Activated T-cell treated with anti-CD3 and anti-CD28 coated beads, Interleukin-2, amount 50 U/mL, for 48 hours (primary cell): ENCODE results near the gene ADGRG2.
"Not testable (repeated sequence)": the region's sequence is repeated elsewhere in the genome, so short reads cannot be mapped to it uniquely, and the experiment has no call there.

Experiments
- DNase-seq, 2 experiments: peaks; one replicate each; pipeline ENCODE4 v3.0.0-alpha.2; 2020

ADGRG2 gene

DNA sequence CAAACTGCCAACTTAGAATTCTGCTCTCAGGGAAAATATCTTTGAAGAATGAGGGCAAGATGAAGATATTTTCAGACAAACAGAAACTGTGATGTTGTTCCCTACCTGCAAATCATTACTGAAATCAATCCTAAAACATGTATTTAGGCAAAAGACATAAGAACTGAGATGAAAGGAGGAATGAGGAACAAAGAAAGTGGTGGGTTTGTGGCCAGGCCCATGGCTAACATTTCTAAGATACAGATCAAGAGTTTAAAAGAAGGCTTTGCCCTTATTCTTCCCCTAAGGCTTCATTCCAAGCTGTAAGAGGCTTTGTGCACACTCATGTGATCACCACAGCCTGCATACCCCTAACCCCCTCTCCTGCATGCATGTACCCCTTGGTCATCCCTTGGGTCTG is 46.5 kb downstream of the ADGRG2 start:
- DNase-seq = no peak

DNA sequence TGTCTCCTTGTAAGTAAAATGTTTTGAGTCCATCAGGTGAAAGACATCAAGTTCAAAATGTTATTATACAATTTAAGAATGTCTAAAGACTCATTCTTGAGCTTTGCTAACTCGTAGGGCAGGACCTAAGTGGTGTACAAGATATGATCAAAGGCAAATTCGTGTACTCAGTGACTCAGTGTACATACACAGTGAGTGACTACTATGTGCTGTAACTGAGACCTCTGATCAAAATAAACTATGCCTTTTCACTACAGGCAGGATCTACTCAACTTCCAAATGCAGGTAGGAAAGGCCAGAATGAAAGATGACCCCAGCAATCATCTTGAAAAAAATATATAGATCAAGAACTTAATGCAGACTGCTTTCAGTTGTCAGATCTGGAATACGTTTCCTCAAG is 49.9 kb downstream of the ADGRG2 start:
- no peak for DNase-seq

DNA sequence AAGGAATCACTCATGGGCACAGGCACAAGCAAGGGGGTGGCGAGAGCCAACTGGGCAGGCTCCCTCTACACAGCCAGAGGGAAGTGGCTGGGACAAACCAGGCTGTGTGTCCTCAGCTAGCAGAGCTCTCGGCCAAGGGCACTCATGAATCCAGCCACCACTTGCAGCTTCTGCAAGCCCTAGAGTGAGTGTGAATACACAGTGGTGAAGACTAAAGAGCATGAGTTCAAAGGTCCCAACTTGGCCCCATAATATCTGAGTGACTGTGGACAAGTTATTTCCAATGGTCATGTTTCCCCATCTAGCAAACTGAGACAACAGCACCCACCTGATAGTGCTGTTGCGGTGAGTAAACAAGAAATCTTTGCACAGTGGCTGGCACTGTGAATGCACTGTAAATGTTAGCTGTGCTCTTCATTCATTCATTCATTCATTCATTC is 51.7 kb downstream of the ADGRG2 start:
- DNase-seq = no peak

GRCh38 chrX:19066987-19067386 is 55.3 kb downstream of the ADGRG2 start:
- not testable (repeated sequence) for DNase-seq

GRCh38 chrX:19065535-19065934 is 56.7 kb downstream of the ADGRG2 start:
- DNase-seq = no peak

DNA sequence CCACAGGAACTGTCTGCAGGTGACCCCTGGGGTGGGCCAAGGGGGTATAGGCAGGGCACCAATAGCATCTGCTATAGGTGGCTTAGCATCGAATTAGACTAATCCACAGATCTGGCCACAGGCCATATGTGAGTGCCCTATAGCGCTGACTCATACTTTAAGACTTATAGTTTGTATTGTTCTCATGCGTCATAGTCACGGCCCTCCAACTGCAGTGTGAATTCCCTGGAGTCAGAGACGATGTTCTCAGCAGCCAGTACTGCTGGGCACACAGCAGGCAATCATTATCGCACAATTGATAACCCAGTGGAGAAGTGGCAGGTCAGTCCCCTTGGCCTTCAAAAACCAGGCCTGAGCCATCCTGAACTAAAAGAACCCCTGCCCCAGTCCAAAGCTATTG is 58.1 kb downstream of the ADGRG2 start:
- DNase-seq = no peak

- DNase-seq = no peak
Measured at GRCh38 chrX:19063030-19063429, 59.2 kb downstream of the ADGRG2 start.

DNA sequence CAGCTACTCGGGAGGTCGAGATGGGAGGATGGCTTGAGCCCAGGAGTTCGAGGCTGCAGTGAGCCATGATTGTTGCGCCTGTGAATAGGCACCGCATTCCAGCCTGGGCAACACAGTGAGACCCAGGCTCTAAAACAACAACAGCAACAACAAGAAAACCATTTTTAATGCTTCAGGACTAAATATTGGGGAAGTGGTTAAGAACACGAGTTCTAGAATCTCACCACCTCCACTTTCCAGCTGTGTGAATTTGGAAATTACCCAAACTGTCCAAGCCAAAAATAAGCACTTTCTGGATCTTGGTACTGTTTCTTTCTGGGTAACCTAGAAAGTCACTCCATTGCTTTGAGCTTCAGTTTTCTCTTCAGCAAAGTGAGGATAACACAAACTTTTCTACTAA is 63.2 kb downstream of the ADGRG2 start:
- no peak for DNase-seq

GRCh38 chrX:19057856-19058255 is 64.4 kb downstream of the ADGRG2 start:
- DNase-seq = no peak

DNA sequence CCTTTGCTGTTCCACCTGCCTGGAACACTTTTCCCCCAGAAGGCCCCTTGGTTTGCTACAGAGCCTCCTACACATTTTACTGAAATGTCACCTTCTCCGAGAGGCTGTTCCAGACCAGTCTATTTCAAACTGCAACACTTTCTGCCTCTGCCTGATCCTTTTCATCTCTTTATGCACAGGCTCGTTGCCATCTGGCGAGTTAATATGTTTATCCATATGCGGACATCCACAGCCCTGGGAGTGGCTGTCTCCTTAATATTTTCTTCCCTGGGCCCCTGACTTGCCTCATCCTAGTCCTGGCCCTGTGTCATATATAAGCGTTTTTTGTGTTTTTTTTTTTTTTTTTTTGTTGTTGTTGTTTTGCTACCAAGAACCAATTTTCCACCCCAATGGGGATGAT is 73.2 kb downstream of the ADGRG2 start:
- DNase-seq = no peak

GRCh38 chrX:19046343-19047215 is 75.7 kb downstream of the ADGRG2 start:
- no peak for DNase-seq

- no peak for DNase-seq
Measured at GRCh38 chrX:19040373-19040772, 81.9 kb downstream of the ADGRG2 start.

DNA sequence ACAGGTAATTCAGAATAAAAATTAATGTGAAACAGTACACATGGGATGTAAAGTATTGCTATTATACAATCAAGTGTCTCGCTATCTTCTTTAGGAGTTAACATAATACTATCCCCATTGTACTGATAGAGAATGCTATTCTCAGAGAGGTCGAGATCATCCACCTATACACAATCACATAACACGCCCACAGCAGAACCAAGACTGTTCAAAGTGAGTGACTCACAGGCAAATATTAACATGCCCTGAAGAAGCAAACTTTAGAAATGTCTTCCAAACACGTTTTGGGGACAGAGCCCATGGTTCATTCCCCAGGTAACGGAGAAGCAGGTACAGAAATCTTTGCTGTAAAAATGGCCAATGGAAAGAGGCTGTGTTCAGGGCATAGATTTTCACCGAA is 88.2 kb downstream of the ADGRG2 start:
- no peak for DNase-seq

DNA sequence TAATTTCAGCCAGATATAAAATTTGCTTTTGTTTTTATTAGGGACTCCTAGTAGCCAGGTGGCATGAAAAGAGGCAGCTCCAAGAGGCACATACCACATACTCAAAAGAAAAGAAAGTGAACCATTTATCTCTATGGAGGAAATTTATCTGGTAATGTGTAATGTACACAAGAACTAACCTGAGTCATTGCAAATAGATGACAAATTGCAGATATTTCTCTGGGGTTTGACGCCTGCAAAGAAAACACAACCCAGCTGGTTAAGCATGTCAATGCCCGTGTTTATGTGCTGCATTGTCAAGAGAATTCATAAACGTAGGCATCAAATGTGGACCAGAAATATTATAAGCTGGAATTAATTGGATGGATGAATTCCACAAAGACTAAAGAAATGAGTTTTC is 91.5 kb downstream of the ADGRG2 start:
- no peak for DNase-seq

- no peak for DNase-seq
Measured at GRCh38 chrX:19028560-19028959, 93.7 kb downstream of the ADGRG2 start.

DNA sequence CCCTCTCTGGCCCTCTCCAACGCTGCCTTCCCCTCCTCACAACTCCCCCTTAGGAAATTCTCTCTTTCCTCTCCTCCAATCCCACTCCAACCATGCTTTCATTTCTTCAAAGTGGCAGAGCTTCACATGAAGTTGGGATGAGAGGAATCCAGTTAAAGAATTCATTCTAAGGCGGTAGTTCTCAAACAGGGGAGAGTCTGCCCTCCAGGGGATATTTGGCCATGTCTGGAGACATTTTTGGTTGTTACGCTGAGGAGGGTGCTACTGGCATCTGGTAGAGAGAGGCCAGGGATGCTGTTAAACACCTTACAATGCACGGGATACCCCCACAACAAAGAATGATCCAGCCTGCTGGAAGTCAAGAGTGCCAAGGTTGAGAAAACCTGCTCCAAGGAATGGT is 97.9 kb downstream of the ADGRG2 start:
- no peak for DNase-seq

DNA sequence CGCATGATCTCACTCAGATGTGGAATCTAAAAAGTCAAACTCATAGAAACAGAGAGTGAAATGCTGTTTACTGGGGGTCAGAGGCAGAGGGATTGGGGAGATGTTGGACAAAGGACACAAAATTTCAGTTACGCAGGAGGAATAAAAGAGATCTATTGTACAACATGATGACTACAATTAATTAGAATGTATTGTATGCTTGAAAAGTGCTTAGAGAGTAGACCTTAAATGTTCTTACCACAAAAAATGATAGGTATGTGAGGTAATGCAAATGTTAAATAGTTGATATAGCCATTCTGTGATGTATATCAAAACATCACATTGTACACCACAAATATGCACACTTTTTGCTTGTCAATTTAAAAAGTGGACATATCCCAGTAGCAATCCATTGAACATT is 102.3 kb downstream of the ADGRG2 start:
- DNase-seq = no peak

DNA sequence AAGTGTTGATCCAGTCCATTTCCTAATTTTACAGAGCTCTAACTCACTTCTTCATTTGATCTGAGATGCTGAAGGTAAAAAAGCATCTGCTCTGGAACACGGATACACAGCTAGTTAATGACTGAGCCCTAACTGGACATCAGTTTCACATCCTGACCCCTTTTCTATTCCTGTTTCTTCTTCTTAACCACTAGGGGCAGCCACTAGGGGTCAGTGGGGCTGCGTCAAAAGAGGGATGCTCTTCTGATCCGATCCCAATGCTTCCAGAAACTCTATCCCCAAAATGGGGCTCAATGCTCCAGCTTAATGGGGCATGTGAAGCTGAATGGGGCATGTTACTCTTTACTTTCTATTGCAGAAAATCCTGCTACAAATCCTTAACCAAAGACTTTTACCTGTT is 105.0 kb downstream of the ADGRG2 start:
- no peak for DNase-seq

- DNase-seq = not testable (repeated sequence)
Measured at GRCh38 chrX:19016614-19017013, 105.7 kb downstream of the ADGRG2 start.

- DNase-seq = no peak
Measured at GRCh38 chrX:19007868-19008267, 114.4 kb downstream of the ADGRG2 start.

DNA sequence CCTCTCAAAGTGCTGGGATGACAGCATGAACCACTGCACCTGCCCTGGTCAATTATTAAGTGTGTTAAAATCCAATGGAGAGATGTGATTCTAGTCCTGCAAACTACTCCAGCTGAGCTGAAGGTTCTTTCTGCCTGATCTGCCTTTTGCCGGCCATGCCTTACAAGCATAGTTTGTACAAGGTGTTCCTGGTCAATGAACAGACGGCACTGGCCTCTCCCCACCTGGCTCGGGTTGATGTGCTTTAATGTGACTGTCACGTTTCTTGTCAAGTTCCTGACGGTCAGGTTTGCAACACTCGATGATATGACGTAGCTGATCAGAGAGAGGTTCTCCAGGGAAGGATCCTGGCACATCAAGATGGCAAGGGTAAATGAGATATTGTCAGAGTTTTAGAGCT is 115.3 kb downstream of the ADGRG2 start:
- no peak for DNase-seq

GRCh38 chrX:19005909-19006308 is 116.4 kb downstream of the ADGRG2 start:
- no peak for DNase-seq

DNA sequence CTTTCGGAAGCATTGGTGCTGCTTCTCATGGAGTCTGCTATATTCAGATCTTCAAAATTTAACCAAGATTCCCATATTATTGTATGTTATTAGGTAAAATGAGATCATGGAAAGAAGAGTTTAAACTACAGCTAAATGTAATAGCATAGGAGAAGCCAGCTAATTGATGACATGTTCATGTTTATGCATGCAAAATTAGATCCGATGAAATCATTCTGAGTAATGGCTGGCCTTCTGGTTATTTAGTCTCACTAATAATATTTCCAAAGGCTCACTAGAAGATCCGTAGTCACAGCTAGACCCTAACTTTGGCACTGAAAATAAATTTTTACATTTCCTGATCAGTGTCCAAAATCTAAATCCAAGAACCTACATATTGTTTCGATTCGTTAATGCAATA is 118.5 kb downstream of the ADGRG2 start:
- no peak for DNase-seq

DNA sequence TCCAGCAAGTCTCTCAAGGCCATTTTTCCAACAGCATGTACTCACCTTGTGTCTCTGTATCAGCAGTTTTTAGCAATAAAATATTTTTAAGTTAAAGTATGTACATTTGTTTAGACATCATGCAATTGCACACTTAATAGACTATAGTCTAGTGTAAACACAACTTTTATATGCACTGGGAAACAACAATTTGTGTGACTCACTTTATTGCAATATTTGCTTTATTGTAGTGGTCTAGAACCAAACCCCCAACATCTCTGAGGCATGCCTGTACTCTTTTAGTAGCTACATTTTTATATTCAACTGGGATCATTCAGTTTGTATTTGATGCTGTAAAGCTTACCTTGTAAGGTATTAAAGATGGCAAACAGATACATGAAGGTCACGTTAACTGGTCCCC is 123.6 kb downstream of the ADGRG2 start:
- DNase-seq = no peak

DNA sequence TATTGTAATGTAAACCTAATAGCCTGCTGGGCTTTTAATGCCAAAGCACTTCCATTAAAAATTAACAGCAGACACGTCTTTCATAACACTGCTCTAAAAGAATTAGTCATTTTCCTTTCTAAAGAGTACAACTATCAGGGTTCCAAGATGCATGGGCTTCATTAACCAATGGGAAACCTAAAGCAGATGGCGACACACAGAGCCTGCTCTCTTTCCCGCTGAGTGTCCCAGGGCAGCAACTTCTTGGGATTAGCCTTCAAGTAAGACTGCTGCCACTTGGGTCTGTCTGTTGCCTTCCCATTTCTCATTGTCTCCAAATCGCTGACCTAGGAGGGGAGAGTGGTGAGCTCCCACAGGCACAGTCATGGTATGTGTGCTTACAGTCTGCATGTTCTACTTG is 124.4 kb downstream of the ADGRG2 start:
- no peak for DNase-seq
